Natural killer cell treated with Interleukin-12 subunit alpha and Interleukin-12 subunit beta and Interleukin-15 and Interleukin-18, amount 100 ng/mL, for 72 hours (primary cell): ENCODE data around the gene RNF130. TPM values are rescaled to one million over a fixed set of nuclear protein-coding genes. Genes with fewer than 3 reads are reported as not detected.
"Not testable (repeated sequence)": the region's sequence is repeated elsewhere in the genome, so short reads cannot be mapped to it uniquely, and the experiment has no call there.

Experiments
- ATAC-seq, 2 donors: fragments of 150-1000 bp; cut with Tn5 transposase in 1 of 2; sonication (Bioruptor Pico), chemical (Tn5 transposase) in 1 of 2; 2 replicates each; pipeline ENCODE4 v1.10.0; 2021
- DNase-seq: peaks from one replicate; pipeline ENCODE4 v3.0.0; 2022; ENCODE audit warnings: low spot score
- H3K27ac Mint-ChIP-seq, 2 donors: 1 replicate in 1 of 2; 2 replicates in 1 of 2; pipeline ENCODE4 v1.8.0; 2022; ENCODE audit warnings: mixed read lengths in 2 of 2, mild to moderate bottlenecking in 1 of 2, moderate library complexity in 1 of 2
- H3K27me3 Mint-ChIP-seq, 2 donors: 1 replicate in 1 of 2; 2 replicates in 1 of 2; pipeline ENCODE4 v1.8.0; 2022; ENCODE audit warnings: mixed read lengths in 2 of 2
- H3K36me3 Mint-ChIP-seq: one replicate; pipeline ENCODE4 v1.8.0; 2022; ENCODE audit warnings: mixed read lengths
- H3K4me1 Mint-ChIP-seq, 2 donors: 1 replicate in 1 of 2; 2 replicates in 1 of 2; pipeline ENCODE4 v1.8.0; 2022; ENCODE audit warnings: low read depth in 2 of 2, mixed read lengths in 2 of 2, mild to moderate bottlenecking in 1 of 2
- H3K4me3 Mint-ChIP-seq: one replicate; pipeline ENCODE4 v1.8.0; 2022; ENCODE audit warnings: mixed read lengths
- H3K9me3 Mint-ChIP-seq: 2 replicates; pipeline ENCODE4 v1.8.0; 2022; ENCODE audit warnings: mixed read lengths
- total RNA-seq, 2 donors: library from RNA; stranded (reverse); gene quantifications; one replicate each; pipeline ENCODE4 v1.2.3, GENCODE V29; 2022

Gene RNF130
- total RNA-seq, 2 donors from 2014 or later, result 12.4 to 17.0 TPM

- no peak for ATAC-seq
- Mint-ChIP-seq H3K4me1 (peaks cover 8 to 19% of the 10 kb centered on the region in 2 donors), H3K4me3 (no peak overlapping the region), H3K27me3 (no peaks in the 10 kb centered on the region), H3K27ac (peak overlapping the region in 1 of 2 donors; percentile 49), H3K36me3 (peaks cover 8% of the 10 kb centered on the region), H3K9me3 (no peaks in the 10 kb centered on the region)
- DNase-seq, result no peak
Measured at GRCh38 chr5:180018347-180019060, 53.1 kb downstream of the RNF130 start.

DNA sequence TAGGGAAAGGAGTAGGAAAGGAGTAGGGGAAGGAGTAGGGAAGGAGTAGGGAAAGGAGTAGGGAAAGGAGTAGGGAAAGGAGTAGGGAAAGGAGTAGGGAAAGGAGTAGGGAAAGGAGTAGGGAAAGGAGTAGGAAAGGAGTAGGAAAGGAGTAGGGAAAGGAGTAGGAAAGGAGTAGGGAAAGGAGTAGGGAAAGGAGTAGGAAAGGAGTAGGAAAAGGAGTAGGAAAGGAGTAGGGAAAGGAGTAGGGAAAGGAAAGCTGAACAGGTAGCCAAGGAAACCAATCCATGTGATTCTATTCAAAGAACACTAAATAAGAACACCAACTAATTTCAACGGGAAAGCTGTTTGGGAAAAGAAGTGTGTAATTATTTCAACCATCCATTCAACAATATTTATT, 56.0 kb downstream of the RNF130 start:
- not testable (repeated sequence) for ATAC-seq

GRCh38 chr5:180013678-180014077, 57.9 kb downstream of the RNF130 start:
- no peak overlapping the region for H3K4me3 Mint-ChIP-seq
- no peak for DNase-seq
- no peak overlapping the region for H3K27ac Mint-ChIP-seq
- no peaks in the 10 kb centered on the region for H3K36me3 Mint-ChIP-seq
- no peak for ATAC-seq
- no peaks in the 10 kb centered on the region for H3K9me3 Mint-ChIP-seq
- H3K27me3 Mint-ChIP-seq, result no peaks in the 10 kb centered on the region
- peaks cover 0 to 10% of the 10 kb centered on the region in 2 donors for H3K4me1 Mint-ChIP-seq

More for the DNA sequence above, 56.0 kb downstream of the RNF130 start:
- not testable (repeated sequence) for DNase-seq, H3K27me3 Mint-ChIP-seq, H3K4me3 Mint-ChIP-seq, H3K9me3 Mint-ChIP-seq, H3K36me3 Mint-ChIP-seq
- H3K4me1 Mint-ChIP-seq, result peaks cover 8 to 22% of the 10 kb centered on the region in 2 donors
- peak overlapping the region in 1 of 2 donors; percentile 5 for H3K27ac Mint-ChIP-seq

DNA sequence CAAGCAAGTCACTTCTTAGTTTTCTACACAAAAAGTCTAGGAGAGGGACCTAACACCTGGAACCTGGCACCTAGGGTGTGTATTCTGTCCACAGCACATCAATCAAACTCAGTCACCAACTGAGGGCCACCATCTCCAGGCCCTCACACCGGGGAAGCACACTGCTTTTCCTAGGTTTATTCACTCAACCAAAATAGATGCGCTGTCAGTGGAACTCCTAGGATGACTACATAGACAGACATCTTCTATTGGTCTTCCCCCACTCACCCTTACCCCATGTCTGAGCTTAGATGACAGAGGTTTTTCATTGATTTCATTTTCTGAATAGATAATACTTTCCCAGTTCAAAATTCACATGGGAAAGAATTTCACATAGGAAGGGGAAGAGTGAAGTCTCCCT, 59.2 kb downstream of the RNF130 start:
- Mint-ChIP-seq H3K4me1 (peaks cover 12 to 17% of the 10 kb centered on the region in 2 donors), H3K27me3 (no peaks in the 10 kb centered on the region), H3K4me3 (no peak overlapping the region), H3K36me3 (no peaks in the 10 kb centered on the region), H3K27ac (no peak overlapping the region), H3K9me3 (no peaks in the 10 kb centered on the region)
- DNase-seq (no peak), ATAC-seq (no peak)

DNA sequence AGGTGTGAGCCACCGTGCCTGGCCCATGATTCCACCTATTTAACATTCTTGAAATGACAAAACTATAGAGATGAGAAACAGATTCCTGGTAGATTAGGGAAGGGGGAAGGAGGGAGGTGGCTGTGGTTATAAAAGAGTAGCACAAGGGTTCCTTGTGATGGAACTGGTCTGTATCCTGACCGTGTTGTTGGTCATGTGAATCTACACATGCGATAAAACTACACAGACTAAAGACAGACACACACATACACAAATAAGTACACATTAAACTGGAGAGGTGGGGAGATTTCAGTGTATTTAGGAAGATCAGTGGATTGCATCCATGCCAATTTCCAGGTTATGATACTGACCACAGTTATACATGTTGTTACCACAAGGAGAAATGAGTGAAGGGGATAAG, 60.9 kb downstream of the RNF130 start:
- no peak overlapping the region for H3K27ac Mint-ChIP-seq
- H3K4me1 Mint-ChIP-seq, result peaks cover 27 to 29% of the 10 kb centered on the region in 2 donors
- H3K36me3 Mint-ChIP-seq, result no peaks in the 10 kb centered on the region
- H3K27me3 Mint-ChIP-seq, result no peaks in the 10 kb centered on the region
- H3K4me3 Mint-ChIP-seq, result no peak overlapping the region
- no peaks in the 10 kb centered on the region for H3K9me3 Mint-ChIP-seq
- ATAC-seq (no peak), DNase-seq (no peak)

GRCh38 chr5:180009581-180009980, 62.0 kb downstream of the RNF130 start:
- Mint-ChIP-seq H3K4me1 (peaks cover 31 to 39% of the 10 kb centered on the region in 2 donors), H3K27ac (no peak overlapping the region), H3K4me3 (no peak overlapping the region), H3K36me3 (no peaks in the 10 kb centered on the region), H3K9me3 (no peaks in the 10 kb centered on the region), H3K27me3 (no peaks in the 10 kb centered on the region)
- DNase-seq, result no peak
- no peak for ATAC-seq

DNA sequence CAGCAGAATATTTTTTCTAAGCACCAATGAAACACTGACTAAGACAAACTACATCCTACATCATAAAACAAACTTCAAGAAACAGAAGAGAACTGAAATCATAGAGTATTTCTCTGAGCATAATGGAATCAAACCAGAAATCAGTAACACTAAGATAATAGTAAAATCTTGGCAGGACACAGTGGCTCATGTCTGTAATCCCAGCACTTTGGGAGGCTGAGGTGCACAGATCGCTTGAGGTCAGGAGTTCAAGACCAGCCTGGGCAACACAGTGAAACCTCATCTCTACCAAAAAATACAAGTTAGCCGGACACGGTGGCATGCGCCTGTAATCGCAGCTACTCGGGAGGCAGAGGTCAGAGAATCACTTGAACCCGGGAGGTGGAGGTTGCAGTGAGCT, 63.1 kb downstream of the RNF130 start:
- peak overlapping the region; percentile 76 for H3K4me3 Mint-ChIP-seq
- DNase-seq (no peak), ATAC-seq (no peak)
- H3K27me3 Mint-ChIP-seq, result no peaks in the 10 kb centered on the region
- H3K9me3 Mint-ChIP-seq, result no peaks in the 10 kb centered on the region
- peak overlapping the region; percentile 85 to 88 for H3K27ac Mint-ChIP-seq
- no peaks in the 10 kb centered on the region for H3K36me3 Mint-ChIP-seq
- peaks cover 31 to 41% of the 10 kb centered on the region in 2 donors for H3K4me1 Mint-ChIP-seq

DNA sequence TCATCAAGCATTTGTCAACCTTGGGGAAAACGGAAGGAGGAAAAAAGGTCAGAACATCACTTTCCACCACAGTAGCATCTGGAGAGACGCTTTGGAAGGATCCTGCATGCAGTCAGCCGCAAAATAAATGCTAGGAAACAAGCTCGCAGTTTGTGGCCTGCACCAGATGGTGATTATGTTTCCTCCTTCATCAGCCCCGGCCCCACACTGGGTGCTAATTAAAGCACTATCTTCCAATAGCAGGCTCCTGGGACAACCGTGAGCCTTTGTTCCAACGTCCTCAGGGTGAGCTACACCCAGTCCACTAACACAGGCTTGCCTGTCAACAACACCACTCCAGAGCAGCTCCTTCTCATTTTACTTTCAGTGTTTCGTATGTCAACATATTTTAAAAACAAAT, 64.0 kb downstream of the RNF130 start:
- peak in 1 of 2 donors; percentile 35 for ATAC-seq
- Mint-ChIP-seq H3K4me1 (peaks cover 31 to 41% of the 10 kb centered on the region in 2 donors), H3K27me3 (no peaks in the 10 kb centered on the region), H3K9me3 (no peaks in the 10 kb centered on the region), H3K27ac (peak overlapping the region; percentile 85 to 88), H3K4me3 (peak overlapping the region; percentile 76), H3K36me3 (no peaks in the 10 kb centered on the region)
- no peak for DNase-seq

DNA sequence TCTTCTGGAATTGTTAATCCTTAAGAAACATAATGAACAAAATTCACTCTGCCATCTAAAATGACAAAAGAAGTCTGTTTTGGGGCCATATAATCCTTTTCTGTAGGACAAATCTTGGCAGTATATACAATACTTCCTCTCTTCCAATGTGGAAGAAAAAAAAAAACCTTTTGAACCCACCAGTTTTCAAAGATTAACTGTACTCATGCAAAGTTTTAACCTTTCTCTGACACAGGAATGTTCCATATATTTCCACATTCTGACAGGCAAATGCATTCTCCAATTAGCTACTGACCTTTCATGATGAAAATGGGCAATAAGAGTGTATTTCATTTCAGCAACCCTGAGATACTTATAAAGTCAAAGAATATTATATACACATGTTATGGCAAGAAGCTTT, 65.4 kb downstream of the RNF130 start:
- H3K4me1 Mint-ChIP-seq, result peaks cover 31 to 41% of the 10 kb centered on the region in 2 donors
- no peaks in the 10 kb centered on the region for H3K36me3 Mint-ChIP-seq
- H3K27me3 Mint-ChIP-seq, result no peaks in the 10 kb centered on the region
- no peaks in the 10 kb centered on the region for H3K9me3 Mint-ChIP-seq
- ATAC-seq (no peak), DNase-seq (no peak)
- peak overlapping the region; percentile 85 to 88 for H3K27ac Mint-ChIP-seq
- peak overlapping the region; percentile 76 for H3K4me3 Mint-ChIP-seq

- Mint-ChIP-seq H3K27me3 (no peaks in the 10 kb centered on the region), H3K9me3 (no peaks in the 10 kb centered on the region), H3K27ac (peak overlapping the region in 1 of 2 donors; percentile 68), H3K4me1 (peaks cover 28 to 37% of the 10 kb centered on the region in 2 donors), H3K36me3 (no peaks in the 10 kb centered on the region), H3K4me3 (no peak overlapping the region)
- no peak for ATAC-seq
- DNase-seq, result no peak
Measured at GRCh38 chr5:180003127-180003526, 68.4 kb downstream of the RNF130 start.

DNA sequence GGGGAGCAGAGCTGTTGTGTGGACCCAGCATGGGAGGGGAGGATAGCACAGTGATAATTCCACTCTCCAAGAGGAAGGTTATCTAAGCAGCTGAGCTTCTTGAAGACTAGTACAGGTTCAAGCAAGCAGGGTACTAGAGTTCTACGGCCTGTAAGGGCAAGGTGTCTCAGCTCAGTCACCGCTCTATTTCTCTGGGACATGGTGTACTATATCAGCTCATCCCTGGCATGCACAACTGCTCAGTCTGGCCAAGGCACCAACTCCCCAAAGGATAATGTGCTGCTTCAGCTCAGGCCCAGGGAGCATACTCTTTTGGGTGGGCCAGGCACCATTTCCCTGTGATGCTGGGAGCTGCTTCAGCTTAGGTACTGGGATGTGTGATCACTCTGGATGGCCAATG, 69.8 kb downstream of the RNF130 start:
- Mint-ChIP-seq H3K4me3 (no peak overlapping the region), H3K9me3 (no peaks in the 10 kb centered on the region), H3K27ac (peak overlapping the region in 1 of 2 donors; percentile 0), H3K27me3 (no peaks in the 10 kb centered on the region), H3K36me3 (no peaks in the 10 kb centered on the region), H3K4me1 (peaks cover 15 to 23% of the 10 kb centered on the region in 2 donors)
- DNase-seq (no peak), ATAC-seq (no peak)

DNA sequence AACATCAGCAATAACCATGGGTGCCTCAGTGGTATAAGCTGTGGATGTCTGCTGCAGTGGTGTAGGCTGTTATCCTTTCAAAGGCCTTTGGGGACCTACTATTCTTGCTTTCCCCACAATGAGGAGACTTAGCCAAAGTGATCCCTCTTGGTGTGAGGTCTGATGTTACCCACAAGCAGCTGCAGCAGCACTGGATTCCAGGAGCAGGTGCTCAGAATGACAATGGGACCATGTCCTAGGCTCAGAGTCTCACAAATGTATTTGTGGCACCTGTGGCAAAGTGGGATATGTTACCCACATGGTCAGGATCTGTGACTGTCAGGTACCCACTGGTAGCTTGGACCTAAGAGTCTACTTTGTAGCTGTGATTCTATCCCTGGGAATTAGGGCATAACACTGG, 70.4 kb downstream of the RNF130 start:
- H3K9me3 Mint-ChIP-seq, result no peaks in the 10 kb centered on the region
- H3K27me3 Mint-ChIP-seq, result no peaks in the 10 kb centered on the region
- ATAC-seq (no peak), DNase-seq (no peak)
- H3K4me1 Mint-ChIP-seq, result peaks cover 11 to 17% of the 10 kb centered on the region in 2 donors
- no peak overlapping the region for H3K4me3 Mint-ChIP-seq
- no peaks in the 10 kb centered on the region for H3K36me3 Mint-ChIP-seq
- H3K27ac Mint-ChIP-seq, result peak overlapping the region in 1 of 2 donors; percentile 0

DNA sequence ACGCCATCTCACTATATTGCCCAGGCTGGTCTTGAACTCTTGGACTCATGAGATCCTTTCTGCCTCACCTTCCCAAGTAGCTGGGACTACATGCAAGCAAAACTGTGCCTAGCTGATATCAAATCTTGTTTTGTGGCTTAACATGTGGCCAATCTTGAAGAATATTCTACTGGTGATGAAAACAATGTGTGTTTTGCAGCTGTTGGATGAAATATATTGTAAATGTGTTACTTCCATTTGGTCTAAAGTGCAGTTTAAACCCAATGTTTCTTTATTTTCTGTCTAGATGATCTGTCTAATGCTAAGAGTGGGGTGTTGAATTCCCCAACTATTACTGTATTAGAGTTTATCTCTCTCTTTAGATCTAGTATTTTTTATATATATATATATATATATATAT, 73.1 kb downstream of the RNF130 start:
- Mint-ChIP-seq H3K27ac (no peak overlapping the region), H3K27me3 (no peaks in the 10 kb centered on the region), H3K4me1 (peaks cover 0 to 7% of the 10 kb centered on the region in 2 donors), H3K9me3 (no peaks in the 10 kb centered on the region), H3K4me3 (no peak overlapping the region), H3K36me3 (no peaks in the 10 kb centered on the region)
- DNase-seq (no peak), ATAC-seq (no peak)

DNA sequence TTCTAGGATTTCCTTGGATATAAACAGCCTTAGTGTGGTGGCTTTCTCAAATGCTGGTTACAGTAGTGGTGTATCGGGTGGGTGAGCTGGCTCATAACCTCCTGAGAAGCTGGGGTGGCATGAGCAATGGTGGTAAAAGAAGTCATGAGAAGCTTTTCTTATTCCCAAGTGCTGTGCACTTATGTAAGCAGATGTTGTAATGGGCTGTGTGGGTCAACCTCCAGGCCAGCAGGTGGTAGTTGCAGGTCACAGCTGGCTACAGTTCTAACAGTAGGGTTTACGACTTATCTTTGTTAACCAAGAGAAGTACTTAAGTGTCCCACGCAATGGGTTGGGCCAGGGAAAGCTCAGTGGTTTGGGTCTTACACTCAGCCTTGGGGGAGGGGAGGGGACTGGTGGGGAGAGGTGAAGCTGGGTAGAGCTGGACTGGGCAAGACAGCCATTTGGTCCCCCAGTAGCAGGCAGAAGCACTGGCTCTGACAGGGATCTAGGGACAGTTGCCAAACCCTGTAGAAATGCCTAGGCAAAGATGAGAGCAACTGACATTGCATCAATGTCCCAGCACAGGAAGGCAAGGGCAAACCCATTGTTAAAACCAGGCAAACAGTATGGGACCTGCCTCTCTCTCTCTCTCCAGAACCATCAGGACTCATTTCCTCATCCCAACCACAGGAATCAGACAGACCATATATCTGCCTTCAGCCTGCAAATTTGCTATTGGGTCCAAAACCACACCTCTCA, 76.8 kb downstream of the RNF130 start:
- ATAC-seq, result peak in 1 of 2 donors; percentile 36
- no peak for DNase-seq
- Mint-ChIP-seq H3K9me3 (no peaks in the 10 kb centered on the region), H3K27ac (no peak overlapping the region), H3K4me3 (no peak overlapping the region), H3K4me1 (peaks cover 0 to 4% of the 10 kb centered on the region in 2 donors), H3K27me3 (no peaks in the 10 kb centered on the region), H3K36me3 (no peaks in the 10 kb centered on the region)
